ENCODE results near the gene GTPBP4. TPM values are rescaled to one million over a fixed set of nuclear protein-coding genes. Genes with fewer than 3 reads are reported as not detected.
A peak's percentile ranks its signal among the peaks of the same experiment; 100 is the strongest.

The GTPBP4 gene
- total and polyA plus RNA-seq, 9 of the 15 experiments (the other 6 are each of a cell fraction or from before 2014, with no cell fraction given): 79.0 to 155 (median 128) TPM

DNA sequence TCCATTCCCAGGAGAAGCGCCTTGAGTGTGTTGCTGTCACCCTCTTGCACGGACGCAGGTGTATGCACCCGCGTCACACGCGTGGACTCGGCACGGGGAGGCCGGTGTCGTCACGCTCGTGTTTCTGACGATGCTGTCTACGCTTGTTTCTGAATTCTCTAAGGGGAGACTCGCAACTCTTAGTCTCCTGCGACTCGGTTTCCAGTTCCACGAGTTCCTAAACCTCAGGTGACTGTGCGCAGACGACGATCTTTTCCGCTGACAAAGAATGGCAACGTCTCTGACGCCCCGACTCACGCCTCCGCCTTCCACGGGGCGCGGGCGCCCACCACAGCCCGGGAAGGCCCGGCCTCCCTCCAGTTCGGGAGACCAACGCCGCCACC lies 60.1 kb downstream of the GTPBP4 start (continued):
- TF ChIP-seq, protein P1, sequence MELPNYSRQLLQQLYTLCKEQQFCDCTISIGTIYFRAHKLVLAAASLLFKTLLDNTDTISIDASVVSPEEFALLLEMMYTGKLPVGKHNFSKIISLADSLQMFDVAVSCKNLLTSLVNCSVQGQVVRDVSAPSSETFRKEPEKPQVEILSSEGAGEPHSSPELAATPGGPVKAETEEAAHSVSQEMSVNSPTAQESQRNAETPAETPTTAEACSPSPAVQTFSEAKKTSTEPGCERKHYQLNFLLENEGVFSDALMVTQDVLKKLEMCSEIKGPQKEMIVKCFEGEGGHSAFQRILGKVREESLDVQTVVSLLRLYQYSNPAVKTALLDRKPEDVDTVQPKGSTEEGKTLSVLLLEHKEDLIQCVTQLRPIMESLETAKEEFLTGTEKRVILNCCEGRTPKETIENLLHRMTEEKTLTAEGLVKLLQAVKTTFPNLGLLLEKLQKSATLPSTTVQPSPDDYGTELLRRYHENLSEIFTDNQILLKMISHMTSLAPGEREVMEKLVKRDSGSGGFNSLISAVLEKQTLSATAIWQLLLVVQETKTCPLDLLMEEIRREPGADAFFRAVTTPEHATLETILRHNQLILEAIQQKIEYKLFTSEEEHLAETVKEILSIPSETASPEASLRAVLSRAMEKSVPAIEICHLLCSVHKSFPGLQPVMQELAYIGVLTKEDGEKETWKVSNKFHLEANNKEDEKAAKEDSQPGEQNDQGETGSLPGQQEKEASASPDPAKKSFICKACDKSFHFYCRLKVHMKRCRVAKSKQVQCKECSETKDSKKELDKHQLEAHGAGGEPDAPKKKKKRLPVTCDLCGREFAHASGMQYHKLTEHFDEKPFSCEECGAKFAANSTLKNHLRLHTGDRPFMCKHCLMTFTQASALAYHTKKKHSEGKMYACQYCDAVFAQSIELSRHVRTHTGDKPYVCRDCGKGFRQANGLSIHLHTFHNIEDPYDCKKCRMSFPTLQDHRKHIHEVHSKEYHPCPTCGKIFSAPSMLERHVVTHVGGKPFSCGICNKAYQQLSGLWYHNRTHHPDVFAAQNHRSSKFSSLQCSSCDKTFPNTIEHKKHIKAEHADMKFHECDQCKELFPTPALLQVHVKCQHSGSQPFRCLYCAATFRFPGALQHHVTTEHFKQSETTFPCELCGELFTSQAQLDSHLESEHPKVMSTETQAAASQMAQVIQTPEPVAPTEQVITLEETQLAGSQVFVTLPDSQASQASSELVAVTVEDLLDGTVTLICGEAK (IDR thresholded peaks at IDR 0.05): no peak
- TF ChIP-seq, protein P1 (CRISPR knock-in tag; IDR thresholded peaks at IDR 0.05): no peak
- TF ChIP-seq RBFOX2 (IDR thresholded peaks at IDR 0.05; ENCODE audit: low read depth, low read length): no peak
- TF ChIP-seq, protein P2, sequence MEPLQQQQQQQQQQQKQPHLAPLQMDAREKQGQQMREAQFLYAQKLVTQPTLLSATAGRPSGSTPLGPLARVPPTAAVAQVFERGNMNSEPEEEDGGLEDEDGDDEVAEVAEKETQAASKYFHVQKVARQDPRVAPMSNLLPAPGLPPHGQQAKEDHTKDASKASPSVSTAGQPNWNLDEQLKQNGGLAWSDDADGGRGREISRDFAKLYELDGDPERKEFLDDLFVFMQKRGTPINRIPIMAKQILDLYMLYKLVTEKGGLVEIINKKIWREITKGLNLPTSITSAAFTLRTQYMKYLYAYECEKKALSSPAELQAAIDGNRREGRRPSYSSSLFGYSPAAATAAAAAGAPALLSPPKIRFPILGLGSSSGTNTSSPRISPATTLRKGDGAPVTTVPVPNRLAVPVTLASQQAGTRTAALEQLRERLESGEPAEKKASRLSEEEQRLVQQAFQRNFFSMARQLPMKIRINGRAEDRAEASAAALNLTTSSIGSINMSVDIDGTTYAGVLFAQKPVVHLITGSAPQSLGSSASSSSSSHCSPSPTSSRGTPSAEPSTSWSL (CRISPR knock-in tag; IDR thresholded peaks at IDR 0.05; ENCODE audit: borderline replicate concordance): no peak
- no peak for TF ChIP-seq MYC (IDR thresholded peaks at IDR 0.05; ENCODE audit: low read depth, low read length)
- peak; percentile 57; the same call in 1 of the 2 replicates for TF ChIP-seq MYC (CRISPR knock-in tag; IDR thresholded peaks at IDR 0.05; ENCODE audit: borderline replicate concordance, low read depth)
- TF ChIP-seq, protein P3, sequence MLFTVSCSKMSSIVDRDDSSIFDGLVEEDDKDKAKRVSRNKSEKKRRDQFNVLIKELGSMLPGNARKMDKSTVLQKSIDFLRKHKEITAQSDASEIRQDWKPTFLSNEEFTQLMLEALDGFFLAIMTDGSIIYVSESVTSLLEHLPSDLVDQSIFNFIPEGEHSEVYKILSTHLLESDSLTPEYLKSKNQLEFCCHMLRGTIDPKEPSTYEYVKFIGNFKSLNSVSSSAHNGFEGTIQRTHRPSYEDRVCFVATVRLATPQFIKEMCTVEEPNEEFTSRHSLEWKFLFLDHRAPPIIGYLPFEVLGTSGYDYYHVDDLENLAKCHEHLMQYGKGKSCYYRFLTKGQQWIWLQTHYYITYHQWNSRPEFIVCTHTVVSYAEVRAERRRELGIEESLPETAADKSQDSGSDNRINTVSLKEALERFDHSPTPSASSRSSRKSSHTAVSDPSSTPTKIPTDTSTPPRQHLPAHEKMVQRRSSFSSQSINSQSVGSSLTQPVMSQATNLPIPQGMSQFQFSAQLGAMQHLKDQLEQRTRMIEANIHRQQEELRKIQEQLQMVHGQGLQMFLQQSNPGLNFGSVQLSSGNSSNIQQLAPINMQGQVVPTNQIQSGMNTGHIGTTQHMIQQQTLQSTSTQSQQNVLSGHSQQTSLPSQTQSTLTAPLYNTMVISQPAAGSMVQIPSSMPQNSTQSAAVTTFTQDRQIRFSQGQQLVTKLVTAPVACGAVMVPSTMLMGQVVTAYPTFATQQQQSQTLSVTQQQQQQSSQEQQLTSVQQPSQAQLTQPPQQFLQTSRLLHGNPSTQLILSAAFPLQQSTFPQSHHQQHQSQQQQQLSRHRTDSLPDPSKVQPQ (CRISPR knock-in tag; IDR thresholded peaks at IDR 0.05; ENCODE audit: borderline replicate concordance): no peak
- no peak for TF ChIP-seq MCM5 (IDR thresholded peaks at IDR 0.05; ENCODE audit: low read depth)
- TF ChIP-seq SMAD3 (CRISPR knock-in tag; conservative IDR thresholded peaks at IDR 0.05): no peak
- no peak for TF ChIP-seq JUN (IDR thresholded peaks at IDR 0.05; ENCODE audit: borderline replicate concordance, low read depth, low read length)
- no peak for TF ChIP-seq JUN (CRISPR knock-in tag; IDR thresholded peaks at IDR 0.05; ENCODE audit: borderline replicate concordance)
- no peak for TF ChIP-seq PTBP1 (IDR thresholded peaks at IDR 0.05; ENCODE audit: low read depth, low read length)
- TF ChIP-seq, protein P4, sequence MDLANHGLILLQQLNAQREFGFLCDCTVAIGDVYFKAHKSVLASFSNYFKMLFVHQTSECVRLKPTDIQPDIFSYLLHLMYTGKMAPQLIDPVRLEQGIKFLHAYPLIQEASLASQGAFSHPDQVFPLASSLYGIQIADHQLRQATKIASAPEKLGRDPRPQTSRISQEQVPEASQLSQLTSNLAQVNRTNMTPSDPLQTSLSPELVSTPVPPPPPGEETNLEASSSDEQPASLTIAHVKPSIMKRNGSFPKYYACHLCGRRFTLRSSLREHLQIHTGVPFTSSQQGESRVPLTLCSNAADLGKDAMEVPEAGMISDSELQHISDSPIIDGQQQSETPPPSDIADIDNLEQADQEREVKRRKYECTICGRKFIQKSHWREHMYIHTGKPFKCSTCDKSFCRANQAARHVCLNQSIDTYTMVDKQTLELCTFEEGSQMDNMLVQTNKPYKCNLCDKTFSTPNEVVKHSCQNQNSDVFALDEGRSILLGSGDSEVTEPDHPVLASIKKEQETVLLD (IDR thresholded peaks at IDR 0.05): 0 out of 2 replicates have a peak, but pooled peaks have one; percentile 43
- TF ChIP-seq FUS (optimal IDR thresholded peaks at IDR 0.05; ENCODE audit: low read depth, low read length): no peak

Data from K562 (cell line).